Gastrocnemius medialis (tissue), 4 donors: ENCODE measurements around the gene PBOV1.

ENCODE experiments used
- POLR2A ChIP-seq, 2 donors: fragments of 450-650 bp; IDR thresholded peaks; one replicate each; pipeline ENCODE4 v1.6.1; 2017; ENCODE audit warnings: antibody characterized with exemption in 2 of 2, mild to moderate bottlenecking in 2 of 2, moderate library complexity in 2 of 2
- TF ChIP-seq, protein P1 (sequence below), 5 experiments: fragments of 450-650 bp in 3 of 5; fragments of 200-600 bp in 2 of 5; sonication (generic) in 2 of 5; IDR thresholded peaks in 4 of 5; conservative IDR thresholded peaks in 1 of 5; 1 replicate in 4 of 5; 2 replicates in 1 of 5; pipeline ENCODE4 v1.5.1; 2016 to 2019; ENCODE audit warnings: antibody characterized with exemption in 5 of 5, mild to moderate bottlenecking in 3 of 5, moderate library complexity in 3 of 5

DNA sequence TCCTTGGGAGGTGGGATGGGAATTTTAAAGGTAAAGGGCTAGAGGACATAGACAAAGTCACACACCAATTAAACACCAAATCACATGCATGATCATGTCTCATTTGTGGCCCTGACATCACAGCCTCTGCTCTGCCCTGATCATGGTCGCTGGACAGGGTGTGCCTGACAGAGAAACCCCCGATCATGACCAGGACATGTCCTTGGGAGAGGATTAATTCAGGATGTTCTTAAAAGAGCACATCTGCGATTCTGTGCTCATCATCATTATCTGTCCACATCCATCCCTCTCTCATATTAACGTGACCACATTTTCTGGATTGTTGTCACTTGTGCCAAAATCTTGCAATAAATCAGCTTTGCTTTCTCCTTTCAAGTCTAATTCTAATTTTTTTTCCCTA is 7.7 kb upstream of the PBOV1 start:
- no peak for TF ChIP-seq POLR2A (IDR thresholded peaks at IDR 0.05)
- TF ChIP-seq, protein P1, sequence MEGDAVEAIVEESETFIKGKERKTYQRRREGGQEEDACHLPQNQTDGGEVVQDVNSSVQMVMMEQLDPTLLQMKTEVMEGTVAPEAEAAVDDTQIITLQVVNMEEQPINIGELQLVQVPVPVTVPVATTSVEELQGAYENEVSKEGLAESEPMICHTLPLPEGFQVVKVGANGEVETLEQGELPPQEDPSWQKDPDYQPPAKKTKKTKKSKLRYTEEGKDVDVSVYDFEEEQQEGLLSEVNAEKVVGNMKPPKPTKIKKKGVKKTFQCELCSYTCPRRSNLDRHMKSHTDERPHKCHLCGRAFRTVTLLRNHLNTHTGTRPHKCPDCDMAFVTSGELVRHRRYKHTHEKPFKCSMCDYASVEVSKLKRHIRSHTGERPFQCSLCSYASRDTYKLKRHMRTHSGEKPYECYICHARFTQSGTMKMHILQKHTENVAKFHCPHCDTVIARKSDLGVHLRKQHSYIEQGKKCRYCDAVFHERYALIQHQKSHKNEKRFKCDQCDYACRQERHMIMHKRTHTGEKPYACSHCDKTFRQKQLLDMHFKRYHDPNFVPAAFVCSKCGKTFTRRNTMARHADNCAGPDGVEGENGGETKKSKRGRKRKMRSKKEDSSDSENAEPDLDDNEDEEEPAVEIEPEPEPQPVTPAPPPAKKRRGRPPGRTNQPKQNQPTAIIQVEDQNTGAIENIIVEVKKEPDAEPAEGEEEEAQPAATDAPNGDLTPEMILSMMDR (IDR thresholded peaks at IDR 0.05 in 4 of 5, conservative IDR thresholded peaks at IDR 0.05 in 1 of 5), result no peak
